Measurements from ENCODE around the gene SFRP2.

DNA sequence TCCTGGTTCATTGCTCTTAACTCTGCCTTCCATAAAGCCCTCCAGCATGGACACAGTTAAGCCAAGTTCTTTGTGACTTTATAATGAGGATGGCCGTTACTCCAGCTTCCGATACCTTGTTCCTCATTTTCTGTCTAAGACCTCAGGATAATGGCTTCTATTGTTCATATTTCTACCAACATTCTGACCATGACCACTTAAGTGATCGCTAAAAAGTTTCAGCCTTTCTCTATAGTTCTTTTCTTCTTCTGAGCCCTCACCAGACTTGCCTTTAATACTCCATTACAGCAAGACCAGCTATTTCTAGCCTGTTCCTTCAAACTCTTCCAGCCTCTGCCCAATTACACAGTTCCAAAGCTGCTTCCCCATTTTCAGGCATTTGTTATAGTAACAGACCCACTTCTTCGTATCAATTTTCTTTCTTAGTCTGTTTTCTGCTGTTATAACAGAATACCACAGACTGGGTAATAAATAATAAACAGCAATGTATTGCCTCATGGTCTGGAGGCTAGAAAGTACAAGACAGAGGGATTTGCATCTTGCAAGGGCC lies 41.4 kb downstream of the SFRP2 start:
- no peak for TF ChIP-seq POLR2A (IDR thresholded peaks at IDR 0.05)
- TF ChIP-seq, protein P1, sequence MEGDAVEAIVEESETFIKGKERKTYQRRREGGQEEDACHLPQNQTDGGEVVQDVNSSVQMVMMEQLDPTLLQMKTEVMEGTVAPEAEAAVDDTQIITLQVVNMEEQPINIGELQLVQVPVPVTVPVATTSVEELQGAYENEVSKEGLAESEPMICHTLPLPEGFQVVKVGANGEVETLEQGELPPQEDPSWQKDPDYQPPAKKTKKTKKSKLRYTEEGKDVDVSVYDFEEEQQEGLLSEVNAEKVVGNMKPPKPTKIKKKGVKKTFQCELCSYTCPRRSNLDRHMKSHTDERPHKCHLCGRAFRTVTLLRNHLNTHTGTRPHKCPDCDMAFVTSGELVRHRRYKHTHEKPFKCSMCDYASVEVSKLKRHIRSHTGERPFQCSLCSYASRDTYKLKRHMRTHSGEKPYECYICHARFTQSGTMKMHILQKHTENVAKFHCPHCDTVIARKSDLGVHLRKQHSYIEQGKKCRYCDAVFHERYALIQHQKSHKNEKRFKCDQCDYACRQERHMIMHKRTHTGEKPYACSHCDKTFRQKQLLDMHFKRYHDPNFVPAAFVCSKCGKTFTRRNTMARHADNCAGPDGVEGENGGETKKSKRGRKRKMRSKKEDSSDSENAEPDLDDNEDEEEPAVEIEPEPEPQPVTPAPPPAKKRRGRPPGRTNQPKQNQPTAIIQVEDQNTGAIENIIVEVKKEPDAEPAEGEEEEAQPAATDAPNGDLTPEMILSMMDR (IDR thresholded peaks at IDR 0.05): no peak

Measured in adrenal gland (tissue), 5 donors.